Kidney (tissue), 14 donors: ENCODE results near the gene APPL2. TPM values are rescaled to one million over a fixed set of nuclear protein-coding genes. Genes with fewer than 3 reads are reported as not detected.
A peak's percentile ranks its signal among the peaks of the same experiment; 100 is the strongest.

Experiments
- DNase-seq, 5 donors: peaks; one replicate each; pipeline ENCODE4 v3.0.0-alpha.2; 2013 to 2020
- FAIRE-seq: peaks from 2 replicates; lab custom pipeline; 2012; peaks lifted over from hg19 to GRCh38; lab: Jason Lieb, UNC
- H3K27ac ChIP-seq, 2 donors: one replicate each; pipeline ENCODE4 v1.7.0; 2013; ENCODE audit warnings: low read depth in 2 of 2, low read length in 2 of 2, inconsistent platforms in 1 of 2
- H3K27me3 ChIP-seq: one replicate; pipeline ENCODE4 v1.7.1; 2013; ENCODE audit warnings: low read length, inconsistent platforms; ENCODE audit not compliant: control insufficient read depth, insufficient read depth
- H3K36me3 ChIP-seq, 3 donors: one replicate each; pipeline versions ENCODE4 v1.7.0 to v1.7.1; 2013; ENCODE audit warnings: low read length in 3 of 3, control low read depth in 1 of 3, inconsistent platforms in 1 of 3; ENCODE audit not compliant: insufficient read depth in 3 of 3, control insufficient read depth in 2 of 3
- H3K4me1 ChIP-seq, 3 donors: one replicate each; pipeline versions ENCODE4 v1.7.0 to v1.7.1; 2013; ENCODE audit warnings: low read length in 3 of 3, inconsistent platforms in 1 of 3, low read depth in 1 of 3; ENCODE audit not compliant: control insufficient read depth in 2 of 3, insufficient read depth in 2 of 3
- H3K4me3 ChIP-seq, 3 donors: one replicate each; pipeline versions ENCODE4 v1.7.0 to v1.8.1; 2013; ENCODE audit warnings: low read length in 3 of 3, control low read depth in 1 of 3, inconsistent platforms in 1 of 3
- H3K9ac ChIP-seq, 3 donors: one replicate each; pipeline versions ENCODE4 v1.7.0 to v1.7.1; 2013; ENCODE audit warnings: low read length in 3 of 3, control low read depth in 1 of 3, inconsistent platforms in 1 of 3
- H3K9me3 ChIP-seq, 3 donors: one replicate each; pipeline versions ENCODE4 v1.7.0 to v1.7.1; 2013; ENCODE audit warnings: low read length in 3 of 3, control low read depth in 1 of 3, inconsistent platforms in 1 of 3; ENCODE audit not compliant: control insufficient read depth in 2 of 3, insufficient read depth in 1 of 3
- CTCF ChIP-seq: IDR thresholded peaks from 3 replicates; pipeline ENCODE4 v1.5.1; 2012; ENCODE audit warnings: mild to moderate bottlenecking, moderate library complexity, borderline replicate concordance; ENCODE audit not compliant: insufficient read depth; ENCODE audit errors: extremely low read depth
- intact Hi-C: fragments of 100-400 bp; cut with DNase I; formaldehyde crosslinking; loops from one replicate; pipeline ENCODE4 v1.11.1; 2022
- polyA plus RNA-seq: library from polyadenylated mRNA; stranded (reverse); fragments of 350-450 nt; fragmentation: Illumina TruSeq; extraction: RNeasy Lipid Tissue Mini Kit (QIAGEN cat#74804); gene quantifications from one replicate; pipeline ENCODE4 v1.2.3, GENCODE V29; 2014; ENCODE audit warnings: low read depth, low replicate concordance; ENCODE audit not compliant: insufficient read depth
- total RNA-seq: library from RNA; stranded (reverse); fragmentation: NEBNext Ultra II Directional; extraction: Animal tissue kit (Norgen Biotek cat#: 25700); gene quantifications from one replicate; pipeline ENCODE4 v1.2.1, GENCODE V29; 2021
- donor health status: control.
- donor health status: control.
- donor health status: control.
- donor health status: control.
- donor health status: control.
- donor health status: DM: yes; HTN: yes; CAD: no.
- donor health status: Normal renal cell carcinoma (clear cell type).

The APPL2 gene
- total and polyA plus RNA-seq, 2 donors from 2014 or later, result 17.9 to 42.5 TPM

DNA sequence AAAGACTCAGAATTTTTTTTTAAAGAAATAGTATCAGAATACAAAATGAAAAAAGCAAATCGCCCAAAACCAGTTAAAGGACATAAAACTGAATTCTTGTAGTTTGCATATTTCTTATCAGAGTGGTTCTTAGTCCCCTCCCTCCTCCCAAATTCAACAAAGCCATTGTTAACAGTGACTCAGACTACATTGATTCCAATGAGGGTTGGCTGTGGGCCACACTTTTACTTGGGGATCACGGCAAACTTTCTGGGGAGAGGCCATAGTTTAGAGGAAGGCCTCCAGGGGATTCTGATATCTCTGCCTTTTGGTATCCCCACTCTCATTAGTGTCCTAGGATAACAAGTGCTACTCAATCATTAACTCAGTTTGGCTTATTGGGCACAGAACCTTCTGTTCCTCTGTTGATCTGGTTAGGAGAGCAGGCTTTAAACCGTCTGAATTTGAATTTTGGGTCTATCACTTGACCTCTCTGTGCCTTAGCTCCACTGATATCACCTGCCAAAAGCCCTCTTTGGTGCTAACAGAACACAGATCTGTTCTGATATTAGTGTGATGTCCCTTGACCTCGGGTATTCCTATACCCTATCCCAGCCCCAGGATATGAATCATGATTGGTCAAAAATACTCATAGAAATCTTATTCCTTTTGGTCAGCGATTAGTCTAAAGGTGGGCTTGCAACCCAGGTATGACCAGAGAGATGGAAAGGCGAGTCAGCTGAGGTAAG is 45.2 kb upstream of the APPL2 start:
- Histone ChIP-seq H3K9me3 (no peaks in the 10 kb centered on the region), H3K36me3 (no peaks in the 10 kb centered on the region), H3K27me3 (no peaks in the 10 kb centered on the region), H3K4me1 (peaks cover 0 to 7% (median 7%) of the 10 kb centered on the region in 3 donors), H3K27ac (peak overlapping the region; percentile 19 to 51), H3K4me3 (no peak overlapping the region), H3K9ac (no peak overlapping the region)
- TF ChIP-seq CTCF, result no peak
- DNase-seq, result no peak
- intact Hi-C loops, result no loop called here
- no peak for FAIRE-seq

GRCh38 chr12:105279460-105280056 is 43.6 kb upstream of the APPL2 start:
- Histone ChIP-seq H3K27me3 (no peaks in the 10 kb centered on the region), H3K4me3 (no peak overlapping the region), H3K9ac (no peak overlapping the region), H3K9me3 (no peaks in the 10 kb centered on the region), H3K27ac (no peak overlapping the region), H3K4me1 (peaks cover 0 to 7% (median 7%) of the 10 kb centered on the region in 3 donors), H3K36me3 (no peaks in the 10 kb centered on the region)
- peak; percentile 74 for TF ChIP-seq CTCF
- DNase-seq (peak in 2 of 5 donors; percentile 13 to 55), FAIRE-seq (no peak)
- intact Hi-C loops, result no loop called here

- no peaks in the 10 kb centered on the region for H3K9me3 ChIP-seq
- intact Hi-C loops, result no loop called here
- H3K4me1 ChIP-seq, result peaks cover 0 to 7% (median 7%) of the 10 kb centered on the region in 3 donors
- TF ChIP-seq CTCF, result peak; percentile 25
- no peaks in the 10 kb centered on the region for H3K27me3 ChIP-seq
- DNase-seq, result no peak
- no peak for FAIRE-seq
- no peaks in the 10 kb centered on the region for H3K36me3 ChIP-seq
- peak overlapping the region in 1 of 2 donors; percentile 19 for H3K27ac ChIP-seq
- H3K4me3 ChIP-seq, result no peak overlapping the region
- H3K9ac ChIP-seq, result no peak overlapping the region
Measured at GRCh38 chr12:105278043-105278697, 42.2 kb upstream of the APPL2 start.
